Loucy (cell line): ENCODE measurements around the gene SLC9A3.
A peak's percentile ranks its signal among the peaks of the same experiment; 100 is the strongest.

ENCODE experiments used
- H2AFZ ChIP-seq: fragments of 200-600 bp; sonication (generic); 2 replicates; pipeline ENCODE4 v1.6.0; 2016; ENCODE audit warnings: antibody characterized with exemption, mild to moderate bottlenecking, low read length, moderate library complexity
- H3F3A ChIP-seq: fragments of 200-600 bp; 2 replicates; pipeline ENCODE4 v1.6.0; 2016; ENCODE audit warnings: antibody characterized with exemption, low read depth, mild to moderate bottlenecking
- H3K27me3 ChIP-seq: fragments of 200-600 bp; sonication (generic); 2 replicates; pipeline ENCODE4 v1.6.1; 2014; ENCODE audit warnings: low read length, mild to moderate bottlenecking; ENCODE audit not compliant: insufficient read depth, poor library complexity, severe bottlenecking
- H3K36me3 ChIP-seq: fragments of 200-600 bp; sonication (generic); 2 replicates; pipeline ENCODE4 v1.6.1; 2016; ENCODE audit warnings: low read length; ENCODE audit not compliant: insufficient read depth
- H3K4me1 ChIP-seq: fragments of 200-600 bp; sonication (generic); 2 replicates; pipeline ENCODE4 v1.5.1; 2014; ENCODE audit warnings: low read length, mild to moderate bottlenecking; ENCODE audit not compliant: insufficient read depth, poor library complexity, severe bottlenecking
- H3K4me2 ChIP-seq: fragments of 200-600 bp; sonication (generic); 2 replicates; pipeline ENCODE4 v1.6.0; 2014; ENCODE audit warnings: antibody characterized with exemption, low read length, low read depth, mild to moderate bottlenecking; ENCODE audit not compliant: poor library complexity, severe bottlenecking
- H3K4me3 ChIP-seq: fragments of 200-600 bp; sonication (generic); 2 replicates; pipeline ENCODE4 v1.5.1; 2014; ENCODE audit warnings: low read length, mild to moderate bottlenecking, mixed read lengths; ENCODE audit not compliant: poor library complexity, severe bottlenecking
- H3K79me2 ChIP-seq: fragments of 200-600 bp; sonication (generic); 2 replicates; pipeline ENCODE4 v1.6.1; 2014; ENCODE audit warnings: low read length; ENCODE audit not compliant: insufficient read depth
- H3K9ac ChIP-seq: fragments of 200-600 bp; sonication (generic); 2 replicates; pipeline ENCODE4 v1.6.0; 2014; ENCODE audit warnings: mild to moderate bottlenecking, low read depth, low read length, moderate library complexity; ENCODE audit not compliant: poor library complexity, severe bottlenecking
- H3K9me2 ChIP-seq: fragments of 200-600 bp; sonication (generic); replicated peaks from 2 replicates; pipeline ENCODE4 v1.6.1; 2016; ENCODE audit warnings: low read depth, low read length, mixed read lengths
- H3K9me3 ChIP-seq: fragments of 200-600 bp; sonication (generic); 2 replicates; pipeline ENCODE4 v1.6.1; 2014; ENCODE audit warnings: mild to moderate bottlenecking, antibody characterized with exemption, low read length, low read depth; ENCODE audit not compliant: insufficient read depth
- H4K20me1 ChIP-seq: fragments of 200-600 bp; sonication (generic); 2 replicates; pipeline ENCODE4 v1.6.0; 2014; ENCODE audit warnings: antibody characterized with exemption, low read length, mild to moderate bottlenecking; ENCODE audit not compliant: insufficient read depth, poor library complexity, severe bottlenecking
- CTCF ChIP-seq: fragments of 200-600 bp; sonication (generic); conservative IDR thresholded peaks from 2 replicates; pipeline ENCODE4 v1.5.1; 2014; ENCODE audit warnings: mild to moderate bottlenecking, antibody characterized with exemption, low read length
- EZH2phosphoT487 ChIP-seq: fragments of 200-600 bp; IDR thresholded peaks from 2 replicates; pipeline ENCODE4 v1.6.1; 2018; ENCODE audit warnings: antibody characterized with exemption, mild to moderate bottlenecking, moderate library complexity, borderline replicate concordance

SLC9A3 gene

GRCh38 chr5:545641-546375 lies 21.6 kb upstream of the SLC9A3 start:
- Histone ChIP-seq H3F3A (no peaks in the 10 kb centered on the region), H3K9me3 (no peaks in the 10 kb centered on the region), H3K27me3 (no peaks in the 10 kb centered on the region), H3K4me1 (peaks cover 22% of the 10 kb centered on the region), H3K4me3 (no peak overlapping the region), H2AFZ (no peak overlapping the region), H3K4me2 (no peak overlapping the region), H3K9me2 (no peaks in the 10 kb centered on the region), H3K9ac (no peak overlapping the region), H3K36me3 (no peaks in the 10 kb centered on the region), H3K79me2 (no peaks in the 10 kb centered on the region), H4K20me1 (no peaks in the 10 kb centered on the region)
- TF ChIP-seq EZH2phosphoT487 (no peak), CTCF (no peak)

- peak overlapping the region; percentile 73 for H3K4me3 ChIP-seq
- no peaks in the 10 kb centered on the region for H3K9me3 ChIP-seq
- peak overlapping the region; percentile 89 for H3K4me2 ChIP-seq
- no peaks in the 10 kb centered on the region for H3K36me3 ChIP-seq
- H3K9me2 ChIP-seq: no peaks in the 10 kb centered on the region
- H4K20me1 ChIP-seq: no peaks in the 10 kb centered on the region
- no peaks in the 10 kb centered on the region for H3K79me2 ChIP-seq
- no peak overlapping the region for H2AFZ ChIP-seq
- H3F3A ChIP-seq: no peaks in the 10 kb centered on the region
- peak overlapping the region; percentile 77 for H3K9ac ChIP-seq
- H3K4me1 ChIP-seq: peaks cover 22% of the 10 kb centered on the region
- TF ChIP-seq EZH2phosphoT487: no peak
- TF ChIP-seq CTCF: 0 out of 2 replicates have a peak, but pooled peaks have one; percentile 12
- H3K27me3 ChIP-seq: no peaks in the 10 kb centered on the region
Observed at GRCh38 chr5:544675-545355, 20.6 kb upstream of the SLC9A3 start.

GRCh38 chr5:543755-544674 lies 19.8 kb upstream of the SLC9A3 start:
- Histone ChIP-seq H3K4me1 (peaks cover 22% of the 10 kb centered on the region), H3K36me3 (no peaks in the 10 kb centered on the region), H3K79me2 (no peaks in the 10 kb centered on the region), H3K9ac (peak overlapping the region; percentile 77), H3K9me3 (no peaks in the 10 kb centered on the region), H3K9me2 (no peaks in the 10 kb centered on the region), H3F3A (no peaks in the 10 kb centered on the region), H4K20me1 (no peaks in the 10 kb centered on the region), H3K4me3 (peak overlapping the region; percentile 73), H2AFZ (peak overlapping the region; percentile 69), H3K27me3 (no peaks in the 10 kb centered on the region), H3K4me2 (peak overlapping the region; percentile 89)
- TF ChIP-seq CTCF (no peak), EZH2phosphoT487 (no peak)
